Astrocyte (in vitro differentiated cells and primary cell): ENCODE results near the gene RBPJ.

Experiments
- CTCF ChIP-seq: IDR thresholded peaks from 2 replicates; pipeline ENCODE4 v1.5.1; 2011; ENCODE audit warnings: low read depth, mild to moderate bottlenecking, inconsistent platforms, low read length, moderate library complexity; ENCODE audit not compliant: insufficient read depth
- EZH2 ChIP-seq: IDR thresholded peaks from 2 replicates; pipeline ENCODE4 v1.6.1; 2012; ENCODE audit warnings: mild to moderate bottlenecking, low read length, inconsistent platforms; ENCODE audit not compliant: insufficient read depth

DNA sequence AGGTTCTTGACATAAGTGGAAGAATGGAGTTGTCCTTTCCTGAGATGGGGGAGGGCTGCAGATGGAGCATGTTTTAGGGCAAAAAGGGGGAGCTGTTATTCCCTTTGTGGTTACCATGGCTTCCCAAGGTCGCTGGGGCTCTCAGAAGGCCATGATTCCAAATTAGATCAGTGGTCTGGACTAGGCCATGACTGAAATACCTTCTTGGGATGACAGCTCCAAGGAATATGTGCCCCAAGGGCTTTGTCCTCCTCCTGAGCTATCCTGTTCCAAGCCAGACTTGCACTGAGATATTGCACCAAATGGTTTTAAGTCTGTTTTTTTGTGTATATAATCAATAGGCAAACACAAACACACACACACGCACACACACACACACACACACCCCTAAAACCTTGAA, 3.0 kb upstream of the RBPJ start:
- TF ChIP-seq CTCF (no peak), EZH2 (no peak)
